IMR-90 (cell line): ENCODE measurements around the gene WEE2. TPM values are rescaled to one million over a fixed set of nuclear protein-coding genes. Genes with fewer than 3 reads are reported as not detected.

Experiments used
- ATAC-seq: fragments of 200-7000 bp; cut with Tn5 transposase; 2 replicates; pipeline ENCODE4 v1.9.1; 2020; ENCODE audit warnings: low read depth, mild to moderate bottlenecking, moderate library complexity
- BruUV-seq: library from RNA; stranded (reverse); fragments of 400-500 nt; replicated peaks from 2 replicates; lab custom pipeline; 2021; lab: Mats Ljungman, UMichigan
- CTCF ChIA-PET: fragments of 300-600 bp; formaldehyde crosslinking; extraction: SDS; loops from one replicate; lab custom pipeline; 2021; ENCODE audit warnings: antibody characterized with exemption; lab: Yijun Ruan, JAX
- POLR2A ChIA-PET: fragments of 300-600 bp; sonication (Branson Sonifier 250); formaldehyde crosslinking; loops from one replicate; lab custom pipeline; 2022; ENCODE audit warnings: antibody characterized with exemption; ENCODE audit not compliant: unreplicated experiment; lab: Charles Lee
- DNase-seq: peaks from one replicate; pipeline ENCODE4 v3.0.0; 2013
- H2AFZ ChIP-seq: replicated peaks from 2 replicates; pipeline ENCODE3; 2013; ENCODE audit warnings: low read length, mild to moderate bottlenecking; ENCODE audit not compliant: poor library complexity
- H2AK5ac ChIP-seq: 2 replicates; pipeline ENCODE4 v1.6.1; 2013; ENCODE audit warnings: low read depth, low read length, inconsistent platforms
- H2AK9ac ChIP-seq: replicated peaks from 2 replicates; pipeline ENCODE3; 2013; ENCODE audit warnings: mild to moderate bottlenecking, low read depth, low read length, moderate library complexity; ENCODE audit not compliant: poor library complexity
- H2BK120ac ChIP-seq: 2 replicates; pipeline ENCODE4 v1.6.1; 2013; ENCODE audit warnings: low read depth, low read length, inconsistent platforms
- H2BK15ac ChIP-seq: 3 replicates; pipeline ENCODE4 v1.6.1; 2013; ENCODE audit warnings: low read depth, low read length, inconsistent platforms
- H2BK20ac ChIP-seq: 2 replicates; pipeline ENCODE4 v1.6.1; 2013; ENCODE audit warnings: low read depth, mild to moderate bottlenecking, inconsistent platforms, low read length, moderate library complexity
- H2BK5ac ChIP-seq: 2 replicates; pipeline ENCODE4 v1.6.1; 2013; ENCODE audit warnings: mild to moderate bottlenecking, low read depth, low read length, inconsistent platforms; ENCODE audit not compliant: poor library complexity, severe bottlenecking
- H3K14ac ChIP-seq: replicated peaks from 2 replicates; pipeline ENCODE4 v1.6.1; 2013; ENCODE audit warnings: low read depth, low read length, inconsistent platforms
- H3K18ac ChIP-seq: 2 replicates; pipeline ENCODE4 v1.6.1; 2013; ENCODE audit warnings: low read depth, low read length, control low read depth
- H3K23ac ChIP-seq: 2 replicates; pipeline ENCODE4 v1.6.1; 2013; ENCODE audit warnings: low read depth, low read length, inconsistent platforms
- H3K27ac ChIP-seq: 2 replicates; pipeline ENCODE4 v1.5.1; 2013; ENCODE audit warnings: mild to moderate bottlenecking, control low read depth, low read length; ENCODE audit not compliant: insufficient read depth
- H3K27me3 ChIP-seq: 2 replicates; pipeline ENCODE4 v1.6.1; 2013; ENCODE audit warnings: low read length; ENCODE audit not compliant: control insufficient read depth, insufficient read depth
- H3K36me3 ChIP-seq: 2 replicates; pipeline ENCODE4 v1.6.1; 2013; ENCODE audit warnings: low read length, mixed read lengths; ENCODE audit not compliant: control insufficient read depth, insufficient read depth
- H3K4ac ChIP-seq: 2 replicates; pipeline ENCODE4 v1.6.1; 2013; ENCODE audit warnings: low read depth, low read length, inconsistent platforms
- H3K4me1 ChIP-seq: 2 replicates; pipeline ENCODE4 v1.6.1; 2013; ENCODE audit warnings: low read length, mixed read lengths; ENCODE audit not compliant: control insufficient read depth, insufficient read depth
- H3K4me2 ChIP-seq: 2 replicates; pipeline ENCODE4 v1.6.1; 2013; ENCODE audit warnings: low read depth, mild to moderate bottlenecking, control low read depth, low read length, moderate library complexity
- H3K4me3 ChIP-seq: 2 replicates; pipeline ENCODE4 v1.5.1; 2013; ENCODE audit warnings: low read depth, mild to moderate bottlenecking, control low read depth, low read length, moderate library complexity; ENCODE audit not compliant: insufficient read depth
- H3K56ac ChIP-seq: 2 replicates; pipeline ENCODE4 v1.6.1; 2013; ENCODE audit warnings: low read length, inconsistent platforms; ENCODE audit not compliant: insufficient read depth; ENCODE audit errors: extremely low read depth
- H3K79me1 ChIP-seq, 2 experiments: 2 replicates each; pipeline ENCODE4 v1.6.1; 2013; ENCODE audit warnings: low read length in 2 of 2, inconsistent platforms in 1 of 2, low read depth in 1 of 2
- H3K9ac ChIP-seq: 2 replicates; pipeline ENCODE4 v1.6.1; 2013; ENCODE audit warnings: low read depth, low read length, control low read depth
- H3K9me1 ChIP-seq: 2 replicates; pipeline ENCODE4 v1.6.1; 2013; ENCODE audit warnings: low read length, inconsistent platforms; ENCODE audit not compliant: insufficient read depth
- H3K9me3 ChIP-seq: 2 replicates; pipeline ENCODE4 v1.6.1; 2013; ENCODE audit warnings: low read length; ENCODE audit not compliant: control insufficient read depth, insufficient read depth
- H4K20me1 ChIP-seq: 2 replicates; pipeline ENCODE4 v1.6.1; 2013; ENCODE audit warnings: low read length, inconsistent platforms; ENCODE audit not compliant: insufficient read depth
- H4K5ac ChIP-seq: 2 replicates; pipeline ENCODE4 v1.6.1; 2013; ENCODE audit warnings: mild to moderate bottlenecking, low read depth, low read length, control low read depth
- H4K8ac ChIP-seq, 2 experiments: 2 replicates each; pipeline ENCODE4 v1.6.1; 2013; ENCODE audit warnings: low read depth in 2 of 2, low read length in 2 of 2, control low read depth in 1 of 2, inconsistent platforms in 1 of 2
- H4K91ac ChIP-seq: 2 replicates; pipeline ENCODE4 v1.6.1; 2013; ENCODE audit warnings: low read depth, low read length, inconsistent platforms; ENCODE audit not compliant: insufficient read depth
- BHLHE40 ChIP-seq: fragments of 150-350 bp; IDR thresholded peaks from 2 replicates; pipeline ENCODE4 v1.6.1; 2016; ENCODE audit warnings: mild to moderate bottlenecking, low read depth, low read length
- CEBPB ChIP-seq: IDR thresholded peaks from 2 replicates; pipeline ENCODE4 v1.6.1; 2012; ENCODE audit warnings: low read depth, low read length, improper control_type of control experiment
- CHD1 ChIP-seq: IDR thresholded peaks from 2 replicates; pipeline ENCODE4 v1.6.1; 2012; ENCODE audit warnings: low read depth, low read length, improper control_type of control experiment
- CTCF ChIP-seq: conservative IDR thresholded peaks from 2 replicates; pipeline ENCODE4 v1.5.1; 2012; ENCODE audit warnings: mild to moderate bottlenecking, low read depth, low read length, improper control_type of control experiment
- FOS ChIP-seq: fragments of 150-350 bp; IDR thresholded peaks from 2 replicates; pipeline ENCODE4 v1.6.1; 2016; ENCODE audit warnings: low read depth, low read length
- MAFK ChIP-seq: IDR thresholded peaks from 2 replicates; pipeline ENCODE4 v1.6.1; 2012; ENCODE audit warnings: low read depth, low read length, improper control_type of control experiment
- MAZ ChIP-seq: IDR thresholded peaks from 2 replicates; pipeline ENCODE4 v1.6.1; 2012; ENCODE audit warnings: low read depth, mild to moderate bottlenecking, low read length, improper control_type of control experiment, moderate library complexity, borderline replicate concordance
- MXI1 ChIP-seq: IDR thresholded peaks from 2 replicates; pipeline ENCODE4 v1.6.1; 2012; ENCODE audit warnings: low read depth, mild to moderate bottlenecking, low read length, moderate library complexity, borderline replicate concordance
- NFE2L2 ChIP-seq: fragments of 150-350 bp; IDR thresholded peaks from 2 replicates; pipeline ENCODE4 v1.6.1; 2016; ENCODE audit warnings: low read depth, mild to moderate bottlenecking, low read length
- POLR2A ChIP-seq: IDR thresholded peaks from 2 replicates; pipeline ENCODE4 v1.6.1; 2012; ENCODE audit warnings: mild to moderate bottlenecking, low read depth, low read length
- RAD21 ChIP-seq: IDR thresholded peaks from 2 replicates; pipeline ENCODE4 v1.6.1; 2012; ENCODE audit warnings: low read length, improper control_type of control experiment
- RCOR1 ChIP-seq: IDR thresholded peaks from 2 replicates; pipeline ENCODE4 v1.6.1; 2012; ENCODE audit warnings: mild to moderate bottlenecking, low read length, improper control_type of control experiment; ENCODE audit not compliant: insufficient replicate concordance
- RFX5 ChIP-seq: IDR thresholded peaks from 2 replicates; pipeline ENCODE4 v1.8.0; 2012; ENCODE audit warnings: low read depth, mild to moderate bottlenecking, low read length, moderate library complexity
- SMC3 ChIP-seq: fragments of 150-350 bp; IDR thresholded peaks from 2 replicates; pipeline ENCODE4 v1.6.1; 2016; ENCODE audit warnings: low read depth, mild to moderate bottlenecking, antibody characterized with exemption, low read length, moderate library complexity
- USF2 ChIP-seq: fragments of 150-350 bp; IDR thresholded peaks from 2 replicates; pipeline ENCODE4 v1.6.1; 2017; ENCODE audit warnings: mild to moderate bottlenecking, antibody characterized with exemption, low read length, low read depth
- WGBS, 2 experiments: methylation state at CpG; one replicate each; pipeline versions ENCODE4 v1.1.5 to v1.1.7; 2013; ENCODE audit warnings: missing lambda C conversion rate in 2 of 2; ENCODE audit not compliant: insufficient read length in 1 of 2; ENCODE audit errors: extremely low coverage in 2 of 2; 5-methylcytosine and 5-hydroxymethylcytosine counted together
- dilution Hi-C: fragments of 300-500 bp; cut with HindIII; formaldehyde crosslinking; loops from one replicate; pipeline ENCODE4 v1.14.3; 2018; ENCODE audit warnings: low sequenced_read_pairs; ENCODE audit not compliant: unreplicated experiment
- in situ Hi-C: fragments of 300-500 bp; cut with MboI; formaldehyde crosslinking; loops from 3 replicates; pipeline ENCODE4 v1.14.3; 2019; ENCODE audit warnings: low sequenced_read_pairs, inconsistent platforms, mixed read lengths
- intact Hi-C: fragments of 100-400 bp; cut with micrococcal nuclease; formaldehyde crosslinking; loops from 2 replicates; pipeline ENCODE4 v1.10.0; 2022
- polyA plus RNA-seq, 3 experiments: library from polyadenylated mRNA; depleted of rRNA; stranded (reverse); fragments of >200 nt; gene quantifications; 2 replicates each; pipeline ENCODE4 v1.2.3, GENCODE V29; 2012; ENCODE audit warnings: low replicate concordance in 1 of 3
- total RNA-seq: library from RNA; depleted of rRNA; stranded (reverse); fragments of >200 nt; gene quantifications from 2 replicates; pipeline ENCODE4 v1.2.3, GENCODE V29; 2012
- TF ChIP-seq, protein P1 (sequence below): fragments of 150-350 bp; IDR thresholded peaks from 2 replicates; pipeline ENCODE4 v1.6.1; 2016; ENCODE audit warnings: low read depth, mild to moderate bottlenecking, low read length, moderate library complexity, borderline replicate concordance

The WEE2 gene
- total and polyA plus RNA-seq, 2 of the 4 experiments (the other 2 are of a cell fraction): not detected

DNA sequence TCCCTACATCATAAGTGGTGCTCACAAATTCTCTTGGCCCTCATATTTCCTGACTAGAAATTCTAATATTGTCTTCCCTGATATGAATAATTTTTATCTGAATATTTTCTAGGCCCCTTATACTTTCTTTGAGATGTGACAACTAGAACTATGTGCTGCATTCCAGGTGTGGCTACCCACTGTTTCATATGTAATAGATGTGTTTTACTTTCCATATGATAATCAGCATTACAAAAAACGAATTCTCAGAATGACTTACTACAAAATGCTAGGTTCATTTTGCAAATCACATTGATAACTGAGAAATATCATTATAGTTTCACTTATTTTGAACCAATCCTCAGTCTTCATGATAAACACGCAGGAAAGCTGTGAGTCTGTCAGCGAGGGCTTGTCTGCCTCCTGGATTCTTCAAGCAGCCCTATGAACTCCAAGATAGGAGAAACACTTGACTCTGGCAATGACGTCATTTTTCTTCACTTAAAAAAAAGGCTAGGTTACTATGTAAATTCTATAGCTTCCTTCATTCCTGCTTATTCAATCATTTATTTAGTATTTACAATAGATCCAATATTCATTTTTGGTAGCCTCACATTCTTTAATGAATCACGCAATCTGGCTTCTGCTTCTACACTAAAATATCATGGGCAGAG, 4.6 kb downstream of the WEE2 start:
- H3K27me3 ChIP-seq: no peaks in the 10 kb centered on the region
- no peak overlapping the region for H3K4me2 ChIP-seq
- H4K20me1 ChIP-seq: no peaks in the 10 kb centered on the region
- dilution Hi-C loops (no loop called here), intact Hi-C loops (no loop called here), in situ Hi-C loops (no loop called here)
- no CpG with 5 or more reads among the region's 5 CpGs for whole genome bisulfite sequencing, 2 experiments
- H3K18ac ChIP-seq: no peak overlapping the region
- H3K9ac ChIP-seq: no peak overlapping the region
- H4K91ac ChIP-seq: no peak overlapping the region
- no peaks in the 10 kb centered on the region for H3K36me3 ChIP-seq
- H2AK5ac ChIP-seq: no peak overlapping the region
- H3K27ac ChIP-seq: no peak overlapping the region
- no peak overlapping the region for H4K5ac ChIP-seq
- H2BK20ac ChIP-seq: no peak overlapping the region
- no peak overlapping the region for H4K8ac ChIP-seq
- H3K79me1 ChIP-seq: no peaks in the 10 kb centered on the region
- no peak overlapping the region for H2BK15ac ChIP-seq
- no peak overlapping the region for H3K56ac ChIP-seq
- H3K9me1 ChIP-seq: no peaks in the 10 kb centered on the region
- POLR2A ChIA-PET: no interaction called here
- H3K14ac ChIP-seq: no peak overlapping the region
- H3K9me3 ChIP-seq: no peaks in the 10 kb centered on the region
- no peak overlapping the region for H2BK120ac ChIP-seq
- CTCF ChIA-PET: no interaction called here
- no peak overlapping the region for H2BK5ac ChIP-seq
- H3K23ac ChIP-seq: no peak overlapping the region
- H3K4ac ChIP-seq: no peak overlapping the region
- H3K4me3 ChIP-seq: no peak overlapping the region
- no TSS peak for BruUV-seq
- DNase-seq: no peak
- TF ChIP-seq RAD21 (no peak), CHD1 (no peak), RFX5 (no peak), POLR2A (no peak), FOS (no peak), RCOR1 (no peak), CTCF (no peak), MXI1 (no peak), MAZ (no peak), MAFK (no peak), USF2 (no peak), SMC3 (no peak), CEBPB (no peak), BHLHE40 (no peak), NFE2L2 (no peak)
- TF ChIP-seq, protein P1, sequence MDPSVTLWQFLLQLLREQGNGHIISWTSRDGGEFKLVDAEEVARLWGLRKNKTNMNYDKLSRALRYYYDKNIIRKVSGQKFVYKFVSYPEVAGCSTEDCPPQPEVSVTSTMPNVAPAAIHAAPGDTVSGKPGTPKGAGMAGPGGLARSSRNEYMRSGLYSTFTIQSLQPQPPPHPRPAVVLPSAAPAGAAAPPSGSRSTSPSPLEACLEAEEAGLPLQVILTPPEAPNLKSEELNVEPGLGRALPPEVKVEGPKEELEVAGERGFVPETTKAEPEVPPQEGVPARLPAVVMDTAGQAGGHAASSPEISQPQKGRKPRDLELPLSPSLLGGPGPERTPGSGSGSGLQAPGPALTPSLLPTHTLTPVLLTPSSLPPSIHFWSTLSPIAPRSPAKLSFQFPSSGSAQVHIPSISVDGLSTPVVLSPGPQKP: no peak
- no peaks in the 10 kb centered on the region for H3K4me1 ChIP-seq
- H2AK9ac ChIP-seq: no peak overlapping the region
- ATAC-seq: no peak
- H2AFZ ChIP-seq: no peak overlapping the region
